GM12878 (cell line): Measurements from ENCODE around the gene MYLIP. TPM values are rescaled to one million over a fixed set of nuclear protein-coding genes. Genes with fewer than 3 reads are reported as not detected.

ENCODE experiments used
- CBX3 ChIP-seq: fragments of 200-600 bp; sonication (generic); IDR thresholded peaks from 2 replicates; pipeline ENCODE4 v1.6.1; 2016; ENCODE audit warnings: low read depth, borderline replicate concordance
- CREB1 ChIP-seq: IDR thresholded peaks from 2 replicates; pipeline ENCODE4 v1.6.1; 2012; ENCODE audit warnings: low read depth, mild to moderate bottlenecking, inconsistent platforms
- DPF2 ChIP-seq: fragments of 450-650 bp; IDR thresholded peaks from 2 replicates; pipeline ENCODE4 v1.6.1; 2017; ENCODE audit warnings: mild to moderate bottlenecking
- EED ChIP-seq: sonication (generic); IDR thresholded peaks from 2 replicates; pipeline ENCODE4 v1.6.1; 2016; ENCODE audit warnings: antibody characterized with exemption, low read depth
- HCFC1 ChIP-seq: fragments of 150-350 bp; IDR thresholded peaks from 2 replicates; pipeline ENCODE4 v1.6.1; 2014; ENCODE audit warnings: low read length
- KDM1A ChIP-seq: fragments of 200-600 bp; sonication (generic); IDR thresholded peaks from 2 replicates; pipeline ENCODE4 v1.6.1; 2016; ENCODE audit warnings: borderline replicate concordance
- MTA3 ChIP-seq: IDR thresholded peaks from 2 replicates; pipeline ENCODE4 v1.6.1; 2012; ENCODE audit warnings: low read length, inconsistent platforms, borderline replicate concordance
- NFXL1 ChIP-seq: fragments of 450-650 bp; IDR thresholded peaks from 2 replicates; pipeline ENCODE4 v1.6.1; 2017; ENCODE audit warnings: antibody characterized with exemption, mild to moderate bottlenecking, borderline replicate concordance
- NR2C1 ChIP-seq: fragments of 450-650 bp; IDR thresholded peaks from 2 replicates; pipeline ENCODE4 v1.6.1; 2017; ENCODE audit warnings: antibody characterized with exemption, mild to moderate bottlenecking, moderate library complexity
- RB1 ChIP-seq: fragments of 450-650 bp; formaldehyde crosslinking; IDR thresholded peaks from 2 replicates; pipeline ENCODE4 v1.6.1; 2017; ENCODE audit warnings: mild to moderate bottlenecking, borderline replicate concordance
- SMAD5 ChIP-seq: IDR thresholded peaks from 2 replicates; pipeline ENCODE4 v1.6.1; 2016; ENCODE audit warnings: antibody characterized with exemption, low read depth
- polyA plus RNA-seq, 11 experiments: library from polyadenylated mRNA; depleted of rRNA in 4 of 11; unstranded in 6 of 11; stranded (reverse) in 5 of 11; fragments of >200 nt; fragmentation: Nextera tagmentation in 4 of 11; fragmentation: Illumina TruSeq in 1 of 11; extraction: Ambion mirVana in 4 of 11; extraction: Trizol in 1 of 11; gene quantifications; 1 replicate in 1 of 11; 2 replicates in 10 of 11; pipeline versions ENCODE4 v1.2.1 to v1.2.3, GENCODE V29; 2011 to 2016; ENCODE audit warnings: inconsistent platforms in 2 of 11, missing spikeins in 2 of 11, low read depth in 1 of 11
- total RNA-seq, 4 experiments: library from RNA; depleted of rRNA in 3 of 4; stranded (reverse); fragments of >200 nt in 3 of 4; fragmentation: Illumina TruSeq in 1 of 4; extraction: Trizol in 1 of 4; gene quantifications; 2 replicates each; pipeline versions ENCODE4 v1.2.1 to v1.2.3, GENCODE V29; 2013 to 2021
- TF ChIP-seq, protein P1 (sequence below): fragments of 450-650 bp; formaldehyde crosslinking; IDR thresholded peaks from 2 replicates; pipeline ENCODE4 v1.4.0; 2022; ENCODE audit warnings: mild to moderate bottlenecking, moderate library complexity
- TF ChIP-seq, protein P2 (sequence below): IDR thresholded peaks from 2 replicates; pipeline ENCODE4 v1.6.1; 2012; ENCODE audit warnings: low read depth, low read length, improper control_type of control experiment
- TF ChIP-seq, protein P3 (sequence below): IDR thresholded peaks from 2 replicates; pipeline ENCODE4 v1.6.1; 2012; ENCODE audit warnings: improper control_type of control experiment, low read depth, low read length; ENCODE audit not compliant: insufficient replicate concordance
- TF ChIP-seq, protein P4 (sequence below): IDR thresholded peaks from 2 replicates; pipeline ENCODE4 v1.6.1; 2011; ENCODE audit warnings: borderline replicate concordance, low read depth, mild to moderate bottlenecking, moderate library complexity, low read length; ENCODE audit not compliant: insufficient read depth, poor library complexity, severe bottlenecking
- TF ChIP-seq, protein P5 (sequence below): fragments of 450-650 bp; IDR thresholded peaks from 2 replicates; pipeline ENCODE4 v1.6.1; 2017; ENCODE audit warnings: mild to moderate bottlenecking, moderate library complexity

Gene MYLIP
- total and polyA plus RNA-seq, 10 of the 15 experiments (the other 5 are each of a cell fraction or from before 2014, with no cell fraction given): 5.3 to 123 (median 12.5) TPM

DNA sequence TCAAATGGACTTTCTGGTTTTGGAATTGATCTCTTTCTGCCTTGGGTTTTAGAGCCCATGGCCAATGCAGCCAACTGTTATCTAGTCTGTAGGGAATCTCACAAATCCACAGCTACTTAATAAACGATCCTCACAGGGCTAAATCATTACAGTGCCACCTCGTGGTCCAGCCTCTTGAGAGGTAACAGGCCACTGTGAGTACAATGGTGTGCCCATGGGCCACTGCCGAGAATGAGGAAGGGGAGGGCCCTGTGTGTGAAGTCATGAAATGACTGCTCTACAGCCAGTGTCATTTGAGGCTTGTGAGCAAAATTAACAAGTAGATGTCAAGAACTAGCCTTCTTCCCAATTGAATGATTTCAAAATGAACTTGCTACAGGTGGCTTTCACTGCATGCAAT lies 55.2 kb downstream of the MYLIP start (continued):
- TF ChIP-seq, protein P1, sequence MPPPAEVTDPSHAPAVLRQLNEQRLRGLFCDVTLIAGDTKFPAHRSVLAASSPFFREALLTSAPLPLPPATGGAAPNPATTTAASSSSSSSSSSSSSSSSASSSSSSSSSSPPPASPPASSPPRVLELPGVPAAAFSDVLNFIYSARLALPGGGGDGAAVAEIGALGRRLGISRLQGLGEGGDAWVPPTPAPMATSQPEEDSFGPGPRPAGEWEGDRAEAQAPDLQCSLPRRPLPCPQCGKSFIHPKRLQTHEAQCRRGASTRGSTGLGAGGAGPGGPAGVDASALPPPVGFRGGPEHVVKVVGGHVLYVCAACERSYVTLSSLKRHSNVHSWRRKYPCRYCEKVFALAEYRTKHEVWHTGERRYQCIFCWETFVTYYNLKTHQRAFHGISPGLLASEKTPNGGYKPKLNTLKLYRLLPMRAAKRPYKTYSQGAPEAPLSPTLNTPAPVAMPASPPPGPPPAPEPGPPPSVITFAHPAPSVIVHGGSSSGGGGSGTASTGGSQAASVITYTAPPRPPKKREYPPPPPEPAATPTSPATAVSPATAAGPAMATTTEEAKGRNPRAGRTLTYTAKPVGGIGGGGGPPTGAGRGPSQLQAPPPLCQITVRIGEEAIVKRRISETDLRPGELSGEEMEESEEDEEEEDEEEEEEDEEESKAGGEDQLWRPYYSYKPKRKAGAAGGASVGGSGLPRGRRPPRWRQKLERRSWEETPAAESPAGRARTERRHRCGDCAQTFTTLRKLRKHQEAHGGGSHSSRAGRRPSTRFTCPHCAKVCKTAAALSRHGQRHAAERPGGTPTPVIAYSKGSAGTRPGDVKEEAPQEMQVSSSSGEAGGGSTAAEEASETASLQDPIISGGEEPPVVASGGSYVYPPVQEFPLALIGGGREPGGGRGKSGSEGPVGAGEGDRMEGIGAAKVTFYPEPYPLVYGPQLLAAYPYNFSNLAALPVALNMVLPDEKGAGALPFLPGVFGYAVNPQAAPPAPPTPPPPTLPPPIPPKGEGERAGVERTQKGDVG (CRISPR knock-in tag): no peak
- TF ChIP-seq DPF2 (0 out of 2 replicates have a peak, but pooled peaks have one; percentile 36), NFXL1 (no peak), CBX3 (no peak), CREB1 (0 out of 2 replicates have a peak, but pooled peaks have one; percentile 12), SMAD5 (no peak), NR2C1 (no peak), EED (no peak), KDM1A (no peak), RB1 (no peak), MTA3 (no peak), HCFC1 (no peak)
- TF ChIP-seq, protein P2, sequence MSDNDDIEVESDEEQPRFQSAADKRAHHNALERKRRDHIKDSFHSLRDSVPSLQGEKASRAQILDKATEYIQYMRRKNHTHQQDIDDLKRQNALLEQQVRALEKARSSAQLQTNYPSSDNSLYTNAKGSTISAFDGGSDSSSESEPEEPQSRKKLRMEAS: no peak
- TF ChIP-seq, protein P3, sequence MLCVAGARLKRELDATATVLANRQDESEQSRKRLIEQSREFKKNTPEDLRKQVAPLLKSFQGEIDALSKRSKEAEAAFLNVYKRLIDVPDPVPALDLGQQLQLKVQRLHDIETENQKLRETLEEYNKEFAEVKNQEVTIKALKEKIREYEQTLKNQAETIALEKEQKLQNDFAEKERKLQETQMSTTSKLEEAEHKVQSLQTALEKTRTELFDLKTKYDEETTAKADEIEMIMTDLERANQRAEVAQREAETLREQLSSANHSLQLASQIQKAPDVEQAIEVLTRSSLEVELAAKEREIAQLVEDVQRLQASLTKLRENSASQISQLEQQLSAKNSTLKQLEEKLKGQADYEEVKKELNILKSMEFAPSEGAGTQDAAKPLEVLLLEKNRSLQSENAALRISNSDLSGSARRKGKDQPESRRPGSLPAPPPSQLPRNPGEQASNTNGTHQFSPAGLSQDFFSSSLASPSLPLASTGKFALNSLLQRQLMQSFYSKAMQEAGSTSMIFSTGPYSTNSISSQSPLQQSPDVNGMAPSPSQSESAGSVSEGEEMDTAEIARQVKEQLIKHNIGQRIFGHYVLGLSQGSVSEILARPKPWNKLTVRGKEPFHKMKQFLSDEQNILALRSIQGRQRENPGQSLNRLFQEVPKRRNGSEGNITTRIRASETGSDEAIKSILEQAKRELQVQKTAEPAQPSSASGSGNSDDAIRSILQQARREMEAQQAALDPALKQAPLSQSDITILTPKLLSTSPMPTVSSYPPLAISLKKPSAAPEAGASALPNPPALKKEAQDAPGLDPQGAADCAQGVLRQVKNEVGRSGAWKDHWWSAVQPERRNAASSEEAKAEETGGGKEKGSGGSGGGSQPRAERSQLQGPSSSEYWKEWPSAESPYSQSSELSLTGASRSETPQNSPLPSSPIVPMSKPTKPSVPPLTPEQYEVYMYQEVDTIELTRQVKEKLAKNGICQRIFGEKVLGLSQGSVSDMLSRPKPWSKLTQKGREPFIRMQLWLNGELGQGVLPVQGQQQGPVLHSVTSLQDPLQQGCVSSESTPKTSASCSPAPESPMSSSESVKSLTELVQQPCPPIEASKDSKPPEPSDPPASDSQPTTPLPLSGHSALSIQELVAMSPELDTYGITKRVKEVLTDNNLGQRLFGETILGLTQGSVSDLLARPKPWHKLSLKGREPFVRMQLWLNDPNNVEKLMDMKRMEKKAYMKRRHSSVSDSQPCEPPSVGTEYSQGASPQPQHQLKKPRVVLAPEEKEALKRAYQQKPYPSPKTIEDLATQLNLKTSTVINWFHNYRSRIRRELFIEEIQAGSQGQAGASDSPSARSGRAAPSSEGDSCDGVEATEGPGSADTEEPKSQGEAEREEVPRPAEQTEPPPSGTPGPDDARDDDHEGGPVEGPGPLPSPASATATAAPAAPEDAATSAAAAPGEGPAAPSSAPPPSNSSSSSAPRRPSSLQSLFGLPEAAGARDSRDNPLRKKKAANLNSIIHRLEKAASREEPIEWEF: no peak
- TF ChIP-seq, protein P4, sequence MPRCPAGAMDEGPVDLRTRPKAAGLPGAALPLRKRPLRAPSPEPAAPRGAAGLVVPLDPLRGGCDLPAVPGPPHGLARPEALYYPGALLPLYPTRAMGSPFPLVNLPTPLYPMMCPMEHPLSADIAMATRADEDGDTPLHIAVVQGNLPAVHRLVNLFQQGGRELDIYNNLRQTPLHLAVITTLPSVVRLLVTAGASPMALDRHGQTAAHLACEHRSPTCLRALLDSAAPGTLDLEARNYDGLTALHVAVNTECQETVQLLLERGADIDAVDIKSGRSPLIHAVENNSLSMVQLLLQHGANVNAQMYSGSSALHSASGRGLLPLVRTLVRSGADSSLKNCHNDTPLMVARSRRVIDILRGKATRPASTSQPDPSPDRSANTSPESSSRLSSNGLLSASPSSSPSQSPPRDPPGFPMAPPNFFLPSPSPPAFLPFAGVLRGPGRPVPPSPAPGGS: no peak
- TF ChIP-seq, protein P5, sequence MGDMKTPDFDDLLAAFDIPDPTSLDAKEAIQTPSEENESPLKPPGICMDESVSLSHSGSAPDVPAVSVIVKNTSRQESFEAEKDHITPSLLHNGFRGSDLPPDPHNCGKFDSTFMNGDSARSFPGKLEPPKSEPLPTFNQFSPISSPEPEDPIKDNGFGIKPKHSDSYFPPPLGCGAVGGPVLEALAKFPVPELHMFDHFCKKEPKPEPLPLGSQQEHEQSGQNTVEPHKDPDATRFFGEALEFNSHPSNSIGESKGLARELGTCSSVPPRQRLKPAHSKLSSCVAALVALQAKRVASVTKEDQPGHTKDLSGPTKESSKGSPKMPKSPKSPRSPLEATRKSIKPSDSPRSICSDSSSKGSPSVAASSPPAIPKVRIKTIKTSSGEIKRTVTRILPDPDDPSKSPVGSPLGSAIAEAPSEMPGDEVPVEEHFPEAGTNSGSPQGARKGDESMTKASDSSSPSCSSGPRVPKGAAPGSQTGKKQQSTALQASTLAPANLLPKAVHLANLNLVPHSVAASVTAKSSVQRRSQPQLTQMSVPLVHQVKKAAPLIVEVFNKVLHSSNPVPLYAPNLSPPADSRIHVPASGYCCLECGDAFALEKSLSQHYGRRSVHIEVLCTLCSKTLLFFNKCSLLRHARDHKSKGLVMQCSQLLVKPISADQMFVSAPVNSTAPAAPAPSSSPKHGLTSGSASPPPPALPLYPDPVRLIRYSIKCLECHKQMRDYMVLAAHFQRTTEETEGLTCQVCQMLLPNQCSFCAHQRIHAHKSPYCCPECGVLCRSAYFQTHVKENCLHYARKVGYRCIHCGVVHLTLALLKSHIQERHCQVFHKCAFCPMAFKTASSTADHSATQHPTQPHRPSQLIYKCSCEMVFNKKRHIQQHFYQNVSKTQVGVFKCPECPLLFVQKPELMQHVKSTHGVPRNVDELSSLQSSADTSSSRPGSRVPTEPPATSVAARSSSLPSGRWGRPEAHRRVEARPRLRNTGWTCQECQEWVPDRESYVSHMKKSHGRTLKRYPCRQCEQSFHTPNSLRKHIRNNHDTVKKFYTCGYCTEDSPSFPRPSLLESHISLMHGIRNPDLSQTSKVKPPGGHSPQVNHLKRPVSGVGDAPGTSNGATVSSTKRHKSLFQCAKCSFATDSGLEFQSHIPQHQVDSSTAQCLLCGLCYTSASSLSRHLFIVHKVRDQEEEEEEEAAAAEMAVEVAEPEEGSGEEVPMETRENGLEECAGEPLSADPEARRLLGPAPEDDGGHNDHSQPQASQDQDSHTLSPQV: no peak
